Ishikawa (cell line): ENCODE results near the gene ZBTB20.

ENCODE experiments used
- TAF1 ChIP-seq: IDR thresholded peaks from 2 replicates; pipeline ENCODE4 v1.6.1; 2012; ENCODE audit warnings: low read depth, mild to moderate bottlenecking
- TEAD4 ChIP-seq: IDR thresholded peaks from 2 replicates; pipeline ENCODE4 v1.6.1; 2012

GRCh38 chr3:114466816-114467215 lies 680.3 kb downstream of the ZBTB20 start:
- TF ChIP-seq TAF1 (no peak), TEAD4 (no peak)
